Liver (tissue), 9 donors: ENCODE measurements around the gene HNRNPUL2. TPM values are rescaled to one million over a fixed set of nuclear protein-coding genes. Genes with fewer than 3 reads are reported as not detected.

Source experiments
- DNase-seq: peaks from one replicate; pipeline ENCODE4 v3.0.0-alpha.2; 2017; ENCODE audit warnings: low spot score
- H3K27ac ChIP-seq, 2 donors: one replicate each; pipeline ENCODE4 v1.7.0; 2013; ENCODE audit warnings: inconsistent platforms in 2 of 2, low read length in 2 of 2, control low read depth in 1 of 2, low read depth in 1 of 2, mild to moderate bottlenecking in 1 of 2
- H3K27me3 ChIP-seq, 4 donors: one replicate each; pipeline versions ENCODE4 v1.6.1 to v1.7.0; 2013; ENCODE audit warnings: low read length in 3 of 4, inconsistent platforms in 1 of 4, mild to moderate bottlenecking in 1 of 4, moderate library complexity in 1 of 4; ENCODE audit not compliant: control insufficient read depth in 4 of 4, insufficient read depth in 4 of 4
- H3K36me3 ChIP-seq, 4 donors: one replicate each; pipeline versions ENCODE4 v1.6.1 to v1.7.0; 2013; ENCODE audit warnings: low read length in 3 of 4, mild to moderate bottlenecking in 3 of 4, low read depth in 1 of 4, moderate library complexity in 1 of 4; ENCODE audit not compliant: control insufficient read depth in 4 of 4, insufficient read depth in 3 of 4
- H3K4me1 ChIP-seq, 4 donors: one replicate each; pipeline versions ENCODE4 v1.6.1 to v1.7.0; 2013; ENCODE audit warnings: low read length in 3 of 4, mild to moderate bottlenecking in 3 of 4, moderate library complexity in 1 of 4; ENCODE audit not compliant: control insufficient read depth in 4 of 4, insufficient read depth in 4 of 4
- H3K4me3 ChIP-seq, 3 donors: one replicate each; pipeline versions ENCODE4 v1.6.1 to v1.7.0; 2013; ENCODE audit warnings: low read length in 3 of 3, control low read depth in 1 of 3, low read depth in 1 of 3, mild to moderate bottlenecking in 1 of 3
- H3K9ac ChIP-seq, 2 donors: one replicate each; pipeline ENCODE4 v1.7.0; 2013; ENCODE audit warnings: low read length in 2 of 2, mild to moderate bottlenecking in 2 of 2, moderate library complexity in 2 of 2, control low read depth in 1 of 2, low read depth in 1 of 2
- H3K9me3 ChIP-seq, 4 donors: one replicate each; pipeline versions ENCODE4 v1.6.1 to v1.7.0; 2013; ENCODE audit warnings: low read length in 3 of 4; ENCODE audit not compliant: control insufficient read depth in 4 of 4
- ATF3 ChIP-seq: IDR thresholded peaks from 2 replicates; pipeline ENCODE4 v1.6.1; 2016; ENCODE audit warnings: antibody characterized with exemption
- CTCF ChIP-seq: fragments of 150-350 bp; IDR thresholded peaks from 2 replicates; pipeline ENCODE4 v1.5.1; 2017; ENCODE audit warnings: improper control_type of control experiment, low read depth, low read length; ENCODE audit not compliant: missing input control
- EGR1 ChIP-seq, 2 donors: IDR thresholded peaks; 2 replicates each; pipeline ENCODE4 v1.6.1; 2016 to 2018; ENCODE audit warnings: antibody characterized with exemption in 2 of 2, low read depth in 2 of 2
- FOXA1 ChIP-seq: IDR thresholded peaks from 2 replicates; pipeline ENCODE4 v1.6.1; 2016; ENCODE audit warnings: antibody characterized with exemption
- FOXA2 ChIP-seq: IDR thresholded peaks from 2 replicates; pipeline ENCODE4 v1.6.1; 2016; ENCODE audit warnings: antibody characterized with exemption
- GABPA ChIP-seq, 2 donors: IDR thresholded peaks in 1 of 2; conservative IDR thresholded peaks in 1 of 2; 2 replicates each; pipeline ENCODE4 v1.6.1; 2016; ENCODE audit warnings: antibody characterized with exemption in 2 of 2, mild to moderate bottlenecking in 1 of 2, moderate library complexity in 1 of 2
- HNF4A ChIP-seq, 2 donors: conservative IDR thresholded peaks; 2 replicates each; pipeline ENCODE4 v1.6.1; 2016; ENCODE audit warnings: antibody characterized with exemption in 2 of 2, mild to moderate bottlenecking in 2 of 2
- HNF4G ChIP-seq: IDR thresholded peaks from 2 replicates; pipeline ENCODE4 v1.6.1; 2016; ENCODE audit warnings: antibody characterized with exemption
- JUND ChIP-seq, 2 donors: IDR thresholded peaks; 2 replicates each; pipeline ENCODE4 v1.6.1; 2016; ENCODE audit warnings: antibody characterized with exemption in 2 of 2
- MAX ChIP-seq: IDR thresholded peaks from 2 replicates; pipeline ENCODE4 v1.6.1; 2016; ENCODE audit warnings: antibody characterized with exemption
- NR2F2 ChIP-seq: IDR thresholded peaks from 2 replicates; pipeline ENCODE4 v1.6.1; 2016; ENCODE audit warnings: antibody characterized with exemption
- RAD21 ChIP-seq, 2 donors: IDR thresholded peaks; 2 replicates each; pipeline ENCODE4 v1.6.1; 2016; ENCODE audit warnings: antibody characterized with exemption in 2 of 2, mild to moderate bottlenecking in 2 of 2
- REST ChIP-seq: IDR thresholded peaks from 2 replicates; pipeline ENCODE4 v1.6.1; 2016; ENCODE audit warnings: antibody characterized with exemption, mild to moderate bottlenecking
- RXRA ChIP-seq, 2 donors: IDR thresholded peaks; 2 replicates each; pipeline ENCODE4 v1.6.1; 2017 to 2018; ENCODE audit warnings: antibody characterized with exemption in 2 of 2, mild to moderate bottlenecking in 1 of 2
- SP1 ChIP-seq: IDR thresholded peaks from 2 replicates; pipeline ENCODE4 v1.6.1; 2018; ENCODE audit warnings: antibody characterized with exemption, mild to moderate bottlenecking
- TAF1 ChIP-seq: conservative IDR thresholded peaks from 2 replicates; pipeline ENCODE4 v1.6.1; 2016; ENCODE audit warnings: antibody characterized with exemption, mild to moderate bottlenecking
- YY1 ChIP-seq: IDR thresholded peaks from 2 replicates; pipeline ENCODE4 v1.6.1; 2016; ENCODE audit warnings: antibody characterized with exemption, mild to moderate bottlenecking
- ZBTB33 ChIP-seq: IDR thresholded peaks from 2 replicates; pipeline ENCODE4 v1.6.1; 2016; ENCODE audit warnings: antibody characterized with exemption
- WGBS: extraction: QIAGEN DNeasy Blood & Tissue Kit; methylation state at CpG from one replicate; pipeline ENCODE4 v1.1.7; 2013; 5-methylcytosine and 5-hydroxymethylcytosine counted together
- polyA plus RNA-seq, 2 donors: library from polyadenylated mRNA; stranded (reverse) in 1 of 2; unstranded in 1 of 2; fragments of 200-250 nt in 1 of 2; fragments of >200 nt in 1 of 2; fragmentation: Nextera tagmentation in 1 of 2; extraction: Ambion mirVana in 1 of 2; gene quantifications; one replicate each; pipeline versions ENCODE4 v1.2.1 to v1.2.3, GENCODE V29; 2013 to 2015
- total RNA-seq, 2 donors: library from RNA; depleted of rRNA; stranded (reverse); fragments of >200 nt; gene quantifications; one replicate each; pipeline ENCODE4 v1.2.3, GENCODE V29; 2014
- donor health status: healthy.
- donor health status: healthy.
- donor health status: healthy.
- donor health status: healthy.
- donor health status: healthy.

HNRNPUL2 gene
- total and polyA plus RNA-seq, 4 donors = 1.3 to 17.0 (median 13.0) TPM

DNA sequence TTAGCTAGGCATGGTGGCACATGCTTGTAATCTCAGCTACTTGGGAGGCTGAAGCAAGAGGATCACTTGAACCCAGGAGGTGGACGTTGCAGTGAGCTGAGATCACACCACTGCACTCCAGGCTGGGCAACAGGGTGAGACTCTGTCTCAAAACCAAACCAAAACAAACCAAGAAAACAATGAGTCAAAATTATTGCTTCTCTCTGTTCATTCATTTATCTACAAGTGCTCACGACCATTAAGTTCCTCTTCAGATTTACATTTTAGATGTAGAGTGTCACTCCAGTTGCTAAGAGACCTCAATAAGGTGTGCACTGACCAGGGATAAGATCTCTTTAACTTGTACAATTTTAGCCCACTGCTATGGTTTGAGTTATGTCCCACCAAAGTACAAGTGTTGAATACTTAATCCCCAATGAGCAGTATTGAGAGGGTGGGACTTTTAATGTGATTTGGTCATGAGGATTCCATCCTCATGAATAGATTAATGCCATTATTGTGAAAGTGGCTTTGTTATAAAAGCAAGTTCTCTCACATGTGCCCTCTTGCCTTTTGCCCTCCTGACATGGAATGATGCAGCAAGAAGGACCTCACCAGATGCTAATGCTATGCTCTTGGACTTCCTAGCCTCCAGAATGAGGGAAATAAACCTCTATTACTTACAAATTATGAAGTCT lies 7.8 kb downstream of the HNRNPUL2 start (continued):
- TF ChIP-seq ATF3 (no peak), TAF1 (no peak)

DNA sequence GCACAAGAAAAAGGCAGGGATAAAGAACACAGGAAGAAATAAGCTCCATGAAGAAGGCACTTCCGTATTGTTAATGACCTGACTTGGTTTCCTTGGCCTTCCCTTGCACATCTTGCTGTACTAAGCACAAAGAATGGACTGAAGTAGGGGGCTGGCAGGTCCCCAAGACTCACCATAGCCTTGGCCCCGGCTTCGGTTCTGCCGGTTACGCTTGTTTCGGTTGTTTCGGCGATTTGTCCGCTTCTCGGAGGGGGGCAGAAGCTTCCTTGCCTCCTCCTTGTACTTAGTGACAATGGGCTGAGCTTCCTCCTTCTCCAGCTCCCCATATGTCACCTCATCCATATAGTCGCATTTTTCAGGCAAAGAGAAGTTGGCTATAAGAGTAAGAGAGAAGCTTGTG lies 10.4 kb downstream of the HNRNPUL2 start:
- TF ChIP-seq ATF3 (no peak), TAF1 (no peak), YY1 (no peak), FOXA1 (no peak), JUND (IDR thresholded peaks at IDR 0.05) (no peak), MAX (no peak), FOXA2 (no peak), RAD21 (IDR thresholded peaks at IDR 0.05) (no peak), EGR1 (IDR thresholded peaks at IDR 0.05; ENCODE audit: low read depth in 2 of 2) (no peak), ZBTB33 (no peak), HNF4A (conservative IDR thresholded peaks at IDR 0.05) (no peak), HNF4G (no peak), REST (no peak), GABPA (IDR thresholded peaks at IDR 0.05 in 1 of 2, conservative IDR thresholded peaks at IDR 0.05 in 1 of 2) (no peak), SP1 (no peak), RXRA (IDR thresholded peaks at IDR 0.05) (no peak), NR2F2 (no peak), CTCF (no peak)
- Histone ChIP-seq H3K4me3 (no peak overlapping the region), H3K36me3 (peaks cover 17 to 67% (median 64%) of the 10 kb centered on the region in 4 donors), H3K9ac (no peak overlapping the region), H3K27me3 (no peaks in the 10 kb centered on the region), H3K4me1 (peaks cover 6 to 41% (median 32%) of the 10 kb centered on the region in 4 donors), H3K9me3 (no peaks in the 10 kb centered on the region), H3K27ac (no peak overlapping the region)
- WGBS = 94% methylated on average over 11 of the region's 11 CpGs
- DNase-seq = no peak
